ENCODE measurements around the gene RNASE11. TPM values are rescaled to one million over a fixed set of nuclear protein-coding genes. Genes with fewer than 3 reads are reported as not detected.
A peak's percentile ranks its signal among the peaks of the same experiment; 100 is the strongest.
"Not testable (repeated sequence)": the region's sequence is repeated elsewhere in the genome, so short reads cannot be mapped to it uniquely, and the experiment has no call there.

RNASE11 gene
- total RNA-seq, 2 experiments from 2014 or later = not detected

DNA sequence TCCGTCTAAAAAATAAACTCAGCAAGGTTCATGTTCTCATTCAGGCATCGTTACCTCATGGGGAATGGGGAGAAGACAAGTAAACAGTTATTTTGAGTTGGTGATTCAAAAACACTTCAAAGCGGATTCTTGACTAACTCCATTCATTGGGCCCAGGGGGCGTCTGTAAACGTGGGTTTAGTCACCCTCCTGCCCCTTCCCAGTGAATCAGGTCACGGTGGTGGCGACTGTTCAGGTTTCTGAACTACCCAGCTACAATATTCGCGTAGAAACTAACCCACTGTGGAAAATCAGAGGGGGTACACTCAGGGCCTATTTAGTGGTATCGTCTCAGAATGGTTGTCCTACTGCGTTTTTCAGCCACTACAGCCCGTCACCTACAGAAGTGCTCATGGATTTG lies 38.5 kb upstream of the RNASE11 start:
- no peak for ATAC-seq
- Mint-ChIP-seq H3K9me3 (no peaks in the 10 kb centered on the region), H3K4me1 (ENCODE audit: low read depth) (peaks cover 64% of the 10 kb centered on the region), H3K4me3 (peak overlapping the region; percentile 74), H3K27me3 (peaks cover 40% of the 10 kb centered on the region), H3K27ac (no peak overlapping the region), H3K36me3 (ENCODE audit: low read depth) (no peaks in the 10 kb centered on the region)
- ChIA-PET POLR2A (no interaction called here), CTCF (interaction anchor here (1.4 kb wide), 1 partner anchor 96 kb away, joined by 3 read pairs; no protein-coding TSS in a partner anchor)
- intact Hi-C loops (cut with micrococcal nuclease) = no loop called here
- DNase-seq = peak; percentile 35
- TF ChIP-seq, protein P1, sequence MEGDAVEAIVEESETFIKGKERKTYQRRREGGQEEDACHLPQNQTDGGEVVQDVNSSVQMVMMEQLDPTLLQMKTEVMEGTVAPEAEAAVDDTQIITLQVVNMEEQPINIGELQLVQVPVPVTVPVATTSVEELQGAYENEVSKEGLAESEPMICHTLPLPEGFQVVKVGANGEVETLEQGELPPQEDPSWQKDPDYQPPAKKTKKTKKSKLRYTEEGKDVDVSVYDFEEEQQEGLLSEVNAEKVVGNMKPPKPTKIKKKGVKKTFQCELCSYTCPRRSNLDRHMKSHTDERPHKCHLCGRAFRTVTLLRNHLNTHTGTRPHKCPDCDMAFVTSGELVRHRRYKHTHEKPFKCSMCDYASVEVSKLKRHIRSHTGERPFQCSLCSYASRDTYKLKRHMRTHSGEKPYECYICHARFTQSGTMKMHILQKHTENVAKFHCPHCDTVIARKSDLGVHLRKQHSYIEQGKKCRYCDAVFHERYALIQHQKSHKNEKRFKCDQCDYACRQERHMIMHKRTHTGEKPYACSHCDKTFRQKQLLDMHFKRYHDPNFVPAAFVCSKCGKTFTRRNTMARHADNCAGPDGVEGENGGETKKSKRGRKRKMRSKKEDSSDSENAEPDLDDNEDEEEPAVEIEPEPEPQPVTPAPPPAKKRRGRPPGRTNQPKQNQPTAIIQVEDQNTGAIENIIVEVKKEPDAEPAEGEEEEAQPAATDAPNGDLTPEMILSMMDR (IDR thresholded peaks at IDR 0.05) = no peak

DNA sequence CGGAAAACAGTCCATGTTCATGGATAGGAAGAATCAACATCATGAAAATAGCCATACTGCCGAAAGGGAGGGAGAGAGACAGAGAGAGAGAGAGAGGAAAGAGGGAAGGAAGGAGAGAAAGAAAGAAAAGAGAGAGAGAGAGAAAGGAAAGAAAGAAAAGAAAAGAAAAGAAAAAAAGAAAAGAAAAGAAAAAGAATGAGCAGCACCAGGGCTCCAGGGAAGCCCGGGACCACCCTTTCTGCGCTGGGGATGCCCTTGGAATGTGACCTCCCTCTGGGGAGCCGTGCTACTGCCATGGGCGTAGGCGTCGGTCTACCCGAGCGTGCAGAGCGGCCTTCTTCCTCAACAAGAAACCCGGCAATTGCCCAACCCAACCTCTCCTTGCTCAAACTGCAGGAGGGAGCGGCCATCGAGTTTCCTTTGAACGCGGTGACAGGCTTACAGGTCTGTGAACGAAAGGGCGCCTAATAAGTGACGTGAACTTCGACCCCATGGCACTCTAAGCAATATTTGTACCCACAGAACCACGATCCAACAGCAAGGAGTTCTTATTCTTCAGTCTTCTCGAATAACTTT lies 36.8 kb upstream of the RNASE11 start:
- H3K9me3 Mint-ChIP-seq = no peaks in the 10 kb centered on the region
- peak overlapping the region; percentile 56 for H3K27ac Mint-ChIP-seq
- H3K4me1 Mint-ChIP-seq (ENCODE audit: low read depth) = peaks cover 56% of the 10 kb centered on the region
- intact Hi-C loops (cut with micrococcal nuclease) = no loop called here
- H3K36me3 Mint-ChIP-seq (ENCODE audit: low read depth) = no peaks in the 10 kb centered on the region
- H3K27me3 Mint-ChIP-seq = peaks cover 37% of the 10 kb centered on the region
- TF ChIP-seq, protein P1 (IDR thresholded peaks at IDR 0.05) = no peak
- peak; percentile 34 for ATAC-seq
- ChIA-PET POLR2A (no interaction called here), CTCF (interaction anchor here (0.9 to 1.2 kb wide), 2 partner anchors 10 to 66 kb away, joined by 3 to 4 read pairs; no protein-coding TSS in a partner anchor)
- peak overlapping the region; percentile 74 for H3K4me3 Mint-ChIP-seq
- peak; percentile 67 for DNase-seq

DNA sequence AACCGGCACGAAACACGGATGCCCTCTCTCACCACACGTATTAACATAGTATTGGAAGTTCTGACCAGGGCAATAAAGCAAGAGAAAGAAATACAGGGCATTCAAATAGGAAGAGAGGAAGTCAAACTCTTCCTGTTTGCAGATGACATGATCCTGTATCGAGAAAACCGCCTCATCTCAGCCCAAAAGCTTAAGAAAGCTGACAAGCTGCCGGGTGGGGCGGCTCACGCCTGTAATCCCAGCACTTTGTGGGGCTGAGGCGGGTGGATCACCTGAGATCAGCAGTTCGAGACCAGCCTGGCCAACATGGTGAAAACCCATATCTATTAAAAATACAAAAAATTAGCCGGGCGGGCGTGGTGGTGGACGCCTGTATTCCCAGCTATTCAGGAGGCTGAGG lies 36.0 kb upstream of the RNASE11 start:
- H3K27me3 Mint-ChIP-seq = peaks cover 33% of the 10 kb centered on the region

DNA sequence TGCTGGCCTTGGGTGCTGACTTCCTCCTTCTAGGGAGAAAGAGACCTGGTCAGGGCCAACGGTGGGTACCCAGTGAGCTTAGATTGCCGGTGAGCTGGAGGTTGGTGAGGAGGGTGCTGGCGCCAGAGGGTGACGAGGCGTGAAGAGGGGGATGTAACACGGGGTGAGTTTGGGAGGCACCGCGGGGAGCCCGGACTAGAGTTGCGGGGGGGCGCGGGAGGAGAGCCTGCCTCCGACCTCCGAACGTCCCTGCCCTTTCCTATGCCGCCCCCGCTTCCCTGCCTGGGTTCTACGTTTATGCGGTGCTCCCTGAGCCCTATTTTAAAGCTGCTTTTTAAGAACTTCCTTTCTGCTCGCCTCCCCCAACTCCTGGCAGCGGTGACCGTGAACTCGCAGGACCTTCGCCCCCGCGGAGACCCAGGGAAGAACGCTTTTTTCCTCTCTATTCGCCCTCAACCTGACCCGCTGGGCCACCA lies 35.1 kb upstream of the RNASE11 start:
- CTCF ChIA-PET = interaction anchor here (0.7 to 2.7 kb wide), 8 partner anchors 10 to 295 kb away, joined by 3 to 13 read pairs (median 4); partner anchors contain the start of gene PIP4P1
- H3K4me3 Mint-ChIP-seq = peak overlapping the region; percentile 33
- TF ChIP-seq, protein P1 (IDR thresholded peaks at IDR 0.05) = no peak
- peak; percentile 43 for DNase-seq
- H3K4me1 Mint-ChIP-seq (ENCODE audit: low read depth) = peaks cover 49% of the 10 kb centered on the region
- no peaks in the 10 kb centered on the region for H3K36me3 Mint-ChIP-seq (ENCODE audit: low read depth)
- no peak overlapping the region for H3K27ac Mint-ChIP-seq
- intact Hi-C loops (cut with micrococcal nuclease) = no loop called here
- ATAC-seq = peak; percentile 41
- POLR2A ChIA-PET = interaction anchor here (1.2 to 2.7 kb wide), 2 partner anchors 8 to 10 kb away, joined by 6 to 11 read pairs; no protein-coding TSS in a partner anchor
- H3K9me3 Mint-ChIP-seq = no peaks in the 10 kb centered on the region
- H3K27me3 Mint-ChIP-seq = peaks cover 25% of the 10 kb centered on the region

More for the DNA sequence above, 36.0 kb upstream of the RNASE11 start:
- intact Hi-C loops (cut with micrococcal nuclease) = no loop called here
- H3K4me1 Mint-ChIP-seq (ENCODE audit: low read depth) = peaks cover 53% of the 10 kb centered on the region
- no peaks in the 10 kb centered on the region for H3K36me3 Mint-ChIP-seq (ENCODE audit: low read depth)
- H3K4me3 Mint-ChIP-seq = peak overlapping the region; percentile 74
- DNase-seq (peak; percentile 29), ATAC-seq (no peak)
- CTCF ChIA-PET = interaction anchor here (0.6 to 2.7 kb wide), 5 partner anchors 9 to 162 kb away, joined by 3 to 13 read pairs (median 4); partner anchors contain the start of gene PIP4P1
- no peaks in the 10 kb centered on the region for H3K9me3 Mint-ChIP-seq
- TF ChIP-seq, protein P1 (IDR thresholded peaks at IDR 0.05) = no peak
- POLR2A ChIA-PET = no interaction called here
- H3K27ac Mint-ChIP-seq = no peak overlapping the region

DNA sequence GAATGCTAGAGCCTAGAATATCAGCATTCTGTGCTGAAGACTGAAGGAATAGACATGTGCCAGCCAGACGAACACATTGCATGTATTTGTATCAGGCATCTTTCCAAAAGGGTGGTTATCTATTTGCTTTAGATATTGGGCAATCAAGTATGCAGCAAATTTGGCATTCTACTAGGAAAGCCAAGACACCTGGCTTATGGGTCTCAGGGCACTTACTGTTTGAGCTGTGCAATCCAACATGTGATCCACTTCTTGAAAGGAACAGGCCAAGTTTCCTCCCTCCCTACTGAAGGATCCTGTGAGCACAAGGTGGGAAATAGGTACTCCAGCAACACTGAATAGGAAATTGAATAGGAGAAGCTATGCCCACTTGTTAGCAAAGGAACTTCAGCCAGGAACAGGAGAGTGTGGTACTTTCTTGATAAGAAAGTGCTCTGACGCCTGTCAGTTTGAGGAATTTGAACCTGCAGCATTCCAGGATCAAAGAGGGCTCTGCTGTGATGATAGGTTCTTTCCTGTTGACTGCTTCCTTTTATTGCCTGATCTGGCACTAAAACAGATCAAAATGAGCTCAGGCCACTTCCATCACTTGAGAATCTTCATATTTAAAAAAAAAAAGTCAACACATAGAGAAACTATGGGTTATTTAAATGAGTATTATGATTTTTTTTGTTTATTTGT lies 33.1 kb upstream of the RNASE11 start:
- ChIA-PET CTCF (no interaction called here), POLR2A (interaction anchor here (1.1 to 2.7 kb wide), 3 partner anchors 8 to 278 kb away, joined by 3 to 11 read pairs (median 3); partner anchors contain the start of gene PARP2)
- Mint-ChIP-seq H3K9me3 (no peaks in the 10 kb centered on the region), H3K27me3 (peaks cover 16% of the 10 kb centered on the region), H3K36me3 (ENCODE audit: low read depth) (no peaks in the 10 kb centered on the region), H3K4me1 (ENCODE audit: low read depth) (peaks cover 34% of the 10 kb centered on the region), H3K27ac (no peak overlapping the region), H3K4me3 (no peak overlapping the region)
- TF ChIP-seq, protein P1 (IDR thresholded peaks at IDR 0.05) = no peak
- DNase-seq (no peak), ATAC-seq (no peak)
- intact Hi-C loops (cut with micrococcal nuclease) = no loop called here

DNA sequence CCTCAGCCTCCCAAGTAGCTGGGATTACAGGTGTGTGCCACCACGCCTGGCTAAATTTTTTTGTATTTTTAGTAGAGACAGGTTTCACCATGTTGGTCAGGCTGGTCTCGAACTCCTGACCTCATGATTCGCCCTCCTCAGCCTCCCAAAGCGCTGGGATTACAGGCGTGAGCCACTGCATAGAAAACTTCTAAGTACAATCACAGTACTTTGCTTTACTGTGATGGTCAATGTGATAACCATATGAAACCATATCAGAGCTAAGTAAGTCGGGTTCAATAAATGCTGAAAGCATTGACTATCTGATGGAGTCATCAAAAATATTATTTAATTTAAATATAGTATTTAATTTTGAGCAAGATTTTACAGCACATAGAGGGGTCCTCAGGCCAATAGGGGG lies 31.9 kb upstream of the RNASE11 start:
- intact Hi-C loops (cut with micrococcal nuclease); H3K4me3 Mint-ChIP-seq; H3K9me3 Mint-ChIP-seq; DNase-seq; POLR2A ChIA-PET; ATAC-seq; H3K27ac Mint-ChIP-seq; H3K27me3 Mint-ChIP-seq; H3K36me3 Mint-ChIP-seq (ENCODE audit: low read depth): not testable (repeated sequence)
- CTCF ChIA-PET = interaction anchor here (1.0 kb wide), 1 partner anchor 78 kb away, joined by 3 read pairs; no protein-coding TSS in a partner anchor
- peaks cover 27% of the 10 kb centered on the region for H3K4me1 Mint-ChIP-seq (ENCODE audit: low read depth)
